GM12878 (cell line): ENCODE results near the gene LAMA2. TPM values are rescaled to one million over a fixed set of nuclear protein-coding genes. Genes with fewer than 3 reads are reported as not detected.

ENCODE experiments used
- ATAC-seq: fragments of 200-7000 bp; cut with Tn5 transposase; 3 replicates; pipeline ENCODE4 v1.9.1; 2020; ENCODE audit warnings: mild to moderate bottlenecking, moderate library complexity
- BruUV-seq: library from RNA; stranded (reverse); fragments of 400-500 nt; replicated peaks from 2 replicates; lab custom pipeline; 2021; lab: Mats Ljungman, UMichigan
- CTCF ChIA-PET: fragments of 300-600 bp; sonication (Branson Sonifier 250); formaldehyde crosslinking; extraction: SDS; loops from one replicate; lab custom pipeline; 2021; ENCODE audit warnings: inconsistent platforms; lab: Yijun Ruan, JAX
- POLR2A ChIA-PET: fragments of 350-600 bp; formaldehyde crosslinking; extraction: SDS; loops from one replicate; lab custom pipeline; 2021; ENCODE audit warnings: inconsistent platforms; lab: Charles Lee
- RAD21 ChIA-PET: fragments of 300-600 bp; sonication (Branson Sonifier 250); formaldehyde crosslinking; loops from one replicate; lab custom pipeline; 2023; ENCODE audit warnings: antibody characterized with exemption; ENCODE audit not compliant: unreplicated experiment; lab: Charles Lee
- SMC1A ChIA-PET: fragments of 300-600 bp; sonication (Branson Sonifier 250); formaldehyde crosslinking; loops from one replicate; lab custom pipeline; 2023; ENCODE audit not compliant: unreplicated experiment, uncharacterized antibody; lab: Charles Lee
- DNase-seq: peaks from one replicate; pipeline ENCODE4 v3.0.0-alpha.2; 2011; ENCODE audit warnings: low read depth, low spot score
- FAIRE-seq: peaks from 3 replicates; lab custom pipeline; 2011; peaks lifted over from hg19 to GRCh38; lab: Jason Lieb, UNC
- H2AFZ ChIP-seq: 2 replicates; pipeline ENCODE4 v1.6.0; 2011; ENCODE audit warnings: low read depth, low read length, control low read depth; ENCODE audit not compliant: control insufficient read depth
- H3K27ac ChIP-seq: 2 replicates; pipeline ENCODE4 v1.5.1; 2011; ENCODE audit warnings: control low read depth; ENCODE audit not compliant: control insufficient read depth, insufficient read depth
- H3K27me3 ChIP-seq, 2 experiments: replicated peaks in 1 of 2; 2 replicates each; pipeline versions ENCODE4 v1.6.0 to v1.6.1; 2011; ENCODE audit warnings: low read length in 1 of 2; ENCODE audit not compliant: control insufficient read depth in 2 of 2, insufficient read depth in 2 of 2
- H3K36me3 ChIP-seq, 2 experiments: 2 replicates each; pipeline ENCODE4 v1.5.1; 2011; ENCODE audit warnings: low read length in 1 of 2; ENCODE audit not compliant: control insufficient read depth in 2 of 2, insufficient read depth in 2 of 2
- H3K4me1 ChIP-seq: 2 replicates; pipeline ENCODE4 v1.6.1; 2011; ENCODE audit warnings: mild to moderate bottlenecking, low read length, moderate library complexity, mixed read lengths; ENCODE audit not compliant: control insufficient read depth, insufficient read depth
- H3K4me2 ChIP-seq: 2 replicates; pipeline ENCODE4 v1.6.0; 2011; ENCODE audit warnings: control low read depth; ENCODE audit not compliant: control insufficient read depth, insufficient read depth
- H3K4me3 ChIP-seq: fragments of 200-600 bp; sonication (generic); 2 replicates; pipeline ENCODE4 v1.5.1; 2016
- H3K79me2 ChIP-seq: 2 replicates; pipeline ENCODE4 v1.6.0; 2011; ENCODE audit warnings: low read length; ENCODE audit not compliant: control insufficient read depth, insufficient read depth
- H3K9ac ChIP-seq: 2 replicates; pipeline ENCODE4 v1.8.0; 2011; ENCODE audit warnings: low read length, control low read depth, mixed read lengths; ENCODE audit not compliant: control insufficient read depth, insufficient read depth
- H3K9me3 ChIP-seq: replicated peaks from 3 replicates; pipeline ENCODE4 v1.5.1; 2011; ENCODE audit warnings: mild to moderate bottlenecking, low read length; ENCODE audit not compliant: control insufficient read depth, insufficient read depth
- H4K20me1 ChIP-seq: 2 replicates; pipeline ENCODE4 v1.6.0; 2011; ENCODE audit not compliant: control insufficient read depth, insufficient read depth
- BHLHE40 ChIP-seq, 2 experiments: fragments of 450-650 bp in 1 of 2; IDR thresholded peaks; 2 replicates each; pipeline ENCODE4 v1.6.1; 2011 to 2017; ENCODE audit warnings: low read depth in 2 of 2, borderline replicate concordance in 1 of 2, improper control_type of control experiment in 1 of 2, low read length in 1 of 2, mild to moderate bottlenecking in 1 of 2
- CHD1 ChIP-seq: IDR thresholded peaks from 2 replicates; pipeline ENCODE4 v1.6.1; 2012; ENCODE audit warnings: low read depth, low read length, improper control_type of control experiment
- CREM ChIP-seq: IDR thresholded peaks from 2 replicates; pipeline ENCODE4 v1.6.1; 2014; ENCODE audit warnings: antibody characterized with exemption, low read depth
- E2F8 ChIP-seq: fragments of 450-650 bp; IDR thresholded peaks from 2 replicates; pipeline ENCODE4 v1.6.1; 2018; ENCODE audit warnings: mild to moderate bottlenecking, low read depth, moderate library complexity; ENCODE audit not compliant: partially characterized antibody
- NBN ChIP-seq: fragments of 450-650 bp; IDR thresholded peaks from 2 replicates; pipeline ENCODE4 v1.6.1; 2016
- NFYA ChIP-seq: IDR thresholded peaks from 2 replicates; pipeline ENCODE4 v1.6.1; 2011; ENCODE audit warnings: low read depth, mild to moderate bottlenecking, low read length, improper control_type of control experiment, borderline replicate concordance
- POU2F2 ChIP-seq: IDR thresholded peaks from 3 replicates; pipeline ENCODE4 v1.6.1; 2011; ENCODE audit warnings: low read depth, mild to moderate bottlenecking, low read length, borderline replicate concordance
- USF2 ChIP-seq: IDR thresholded peaks from 2 replicates; pipeline ENCODE4 v1.6.1; 2011; ENCODE audit warnings: low read depth, low read length, improper control_type of control experiment, borderline replicate concordance
- ZBTB4 ChIP-seq: fragments of 450-650 bp; formaldehyde crosslinking; IDR thresholded peaks from 2 replicates; pipeline ENCODE4 v1.4.0; 2022; ENCODE audit warnings: mild to moderate bottlenecking, moderate library complexity
- ZNF592 ChIP-seq: fragments of 450-650 bp; IDR thresholded peaks from 2 replicates; pipeline ENCODE4 v1.6.1; 2017; ENCODE audit warnings: mild to moderate bottlenecking, moderate library complexity
- WGBS: methylation state at CpG from one replicate; pipeline ENCODE4 v1.1.6; 2016; ENCODE audit warnings: low lambda C conversion rate; ENCODE audit not compliant: insufficient replicate concordance, insufficient coverage; ENCODE audit errors: missing lambda C conversion rate; 5-methylcytosine and 5-hydroxymethylcytosine counted together
- in situ Hi-C: fragments of 300-500 bp; cut with MboI; formaldehyde crosslinking; loops from 9 replicates; pipeline ENCODE4 v1.14.3; 2018; ENCODE audit warnings: mixed read lengths
- intact Hi-C: fragments of 100-400 bp; cut with micrococcal nuclease; formaldehyde crosslinking; loops from one replicate; pipeline ENCODE4 v1.14.2; 2022; ENCODE audit not compliant: unreplicated experiment
- polyA plus RNA-seq, 11 experiments: library from polyadenylated mRNA; depleted of rRNA in 4 of 11; unstranded in 6 of 11; stranded (reverse) in 5 of 11; fragments of >200 nt; fragmentation: Nextera tagmentation in 4 of 11; fragmentation: Illumina TruSeq in 1 of 11; extraction: Ambion mirVana in 4 of 11; extraction: Trizol in 1 of 11; gene quantifications; 1 replicate in 1 of 11; 2 replicates in 10 of 11; pipeline versions ENCODE4 v1.2.1 to v1.2.3, GENCODE V29; 2011 to 2016; ENCODE audit warnings: inconsistent platforms in 2 of 11, missing spikeins in 2 of 11, low read depth in 1 of 11
- total RNA-seq, 4 experiments: library from RNA; depleted of rRNA in 3 of 4; stranded (reverse); fragments of >200 nt in 3 of 4; fragmentation: Illumina TruSeq in 1 of 4; extraction: Trizol in 1 of 4; gene quantifications; 2 replicates each; pipeline versions ENCODE4 v1.2.1 to v1.2.3, GENCODE V29; 2013 to 2021

The LAMA2 gene
- total and polyA plus RNA-seq, 10 of the 15 experiments (the other 5 are each of a cell fraction or from before 2014, with no cell fraction given), result 0.04 to 2.0 (median 0.37) TPM; not detected in 1

GRCh38 chr6:129073051-129073450 is 190.1 kb downstream of the LAMA2 start:
- intact Hi-C loops (no loop called here), in situ Hi-C loops (no loop called here)
- Histone ChIP-seq H3K36me3 (no peaks in the 10 kb centered on the region), H3K79me2 (no peaks in the 10 kb centered on the region), H3K27me3 (no peaks in the 10 kb centered on the region), H3K4me3 (no peak overlapping the region), H3K27ac (no peak overlapping the region), H3K9me3 (no peaks in the 10 kb centered on the region), H2AFZ (no peak overlapping the region), H3K9ac (no peak overlapping the region), H4K20me1 (no peaks in the 10 kb centered on the region), H3K4me1 (no peaks in the 10 kb centered on the region), H3K4me2 (no peak overlapping the region)
- ChIA-PET RAD21 (no interaction called here), CTCF (interaction anchor here (1.3 kb wide), 1 partner anchor 179 kb away, joined by 3 read pairs; no protein-coding TSS in a partner anchor), SMC1A (no interaction called here), POLR2A (no interaction called here)
- DNase-seq (no peak), ATAC-seq (no peak), FAIRE-seq (no peak)
- WGBS, result 44% methylated on average over 2 of the region's 2 CpGs
- no TSS peak for BruUV-seq
- TF ChIP-seq E2F8, result no peak
- TF ChIP-seq CREM, result no peak
- TF ChIP-seq ZNF592, result no peak
- no peak for TF ChIP-seq ZBTB4 (CRISPR knock-in tag)
- TF ChIP-seq POU2F2, result no peak
- no peak for TF ChIP-seq NBN
- TF ChIP-seq CHD1, result no peak
- no peak for TF ChIP-seq NFYA
- TF ChIP-seq USF2, result no peak
- TF ChIP-seq BHLHE40 (IDR thresholded peaks at IDR 0.05; ENCODE audit: borderline replicate concordance in 1 of 2, low read depth in 2 of 2, low read length in 1 of 2), result no peak
